ENCODE measurements around the gene SMARCC1. TPM values are rescaled to one million over a fixed set of nuclear protein-coding genes. Genes with fewer than 3 reads are reported as not detected.

The SMARCC1 gene
- polyA plus RNA-seq, 2 of the 4 experiments (the other 2 are of a cell fraction): 27.1 to 27.5 TPM

DNA sequence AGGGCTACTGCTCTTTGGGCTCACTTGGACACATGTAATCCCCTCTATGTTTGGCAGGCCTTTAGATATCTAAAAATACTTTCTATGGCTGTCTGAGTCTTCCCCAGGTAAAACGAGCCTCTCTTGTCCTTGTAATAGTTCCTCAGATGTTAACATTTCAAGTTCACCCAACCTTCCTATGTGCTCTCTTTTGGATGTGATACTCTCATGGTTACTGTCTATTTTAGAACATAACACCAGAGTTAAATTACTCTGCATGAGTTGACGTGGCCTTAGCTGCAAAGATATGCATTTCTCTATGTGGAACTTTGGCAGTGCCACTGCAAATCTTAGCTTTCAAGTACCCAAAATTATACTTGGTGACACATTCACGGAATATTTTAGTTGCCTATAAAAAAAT is 171.1 kb downstream of the SMARCC1 start:
- TF ChIP-seq, protein P1, sequence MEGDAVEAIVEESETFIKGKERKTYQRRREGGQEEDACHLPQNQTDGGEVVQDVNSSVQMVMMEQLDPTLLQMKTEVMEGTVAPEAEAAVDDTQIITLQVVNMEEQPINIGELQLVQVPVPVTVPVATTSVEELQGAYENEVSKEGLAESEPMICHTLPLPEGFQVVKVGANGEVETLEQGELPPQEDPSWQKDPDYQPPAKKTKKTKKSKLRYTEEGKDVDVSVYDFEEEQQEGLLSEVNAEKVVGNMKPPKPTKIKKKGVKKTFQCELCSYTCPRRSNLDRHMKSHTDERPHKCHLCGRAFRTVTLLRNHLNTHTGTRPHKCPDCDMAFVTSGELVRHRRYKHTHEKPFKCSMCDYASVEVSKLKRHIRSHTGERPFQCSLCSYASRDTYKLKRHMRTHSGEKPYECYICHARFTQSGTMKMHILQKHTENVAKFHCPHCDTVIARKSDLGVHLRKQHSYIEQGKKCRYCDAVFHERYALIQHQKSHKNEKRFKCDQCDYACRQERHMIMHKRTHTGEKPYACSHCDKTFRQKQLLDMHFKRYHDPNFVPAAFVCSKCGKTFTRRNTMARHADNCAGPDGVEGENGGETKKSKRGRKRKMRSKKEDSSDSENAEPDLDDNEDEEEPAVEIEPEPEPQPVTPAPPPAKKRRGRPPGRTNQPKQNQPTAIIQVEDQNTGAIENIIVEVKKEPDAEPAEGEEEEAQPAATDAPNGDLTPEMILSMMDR (IDR thresholded peaks at IDR 0.05): no peak
- TF ChIP-seq MAFK (IDR thresholded peaks at IDR 0.05; ENCODE audit: partially characterized antibody) (no peak), CEBPB (IDR thresholded peaks at IDR 0.05) (no peak), GATA3 (IDR thresholded peaks at IDR 0.05; ENCODE audit: borderline replicate concordance) (no peak), HOXA7 (CRISPR knock-in tag; IDR thresholded peaks at IDR 0.05) (no peak), NFE2L2 (conservative IDR thresholded peaks at IDR 0.05; ENCODE audit: low read length) (no peak), HDAC2 (IDR thresholded peaks at IDR 0.05) (no peak), RARB (CRISPR knock-in tag; IDR thresholded peaks at IDR 0.05) (no peak), MAZ (IDR thresholded peaks at IDR 0.05; ENCODE audit: borderline replicate concordance, low read depth, low read length) (no peak), TP53 (CRISPR knock-in tag; IDR thresholded peaks at IDR 0.05) (no peak), HOXB13 (CRISPR knock-in tag; IDR thresholded peaks at IDR 0.05; ENCODE audit: low read depth) (no peak), FOSB (CRISPR knock-in tag; IDR thresholded peaks at IDR 0.05) (no peak), RFX5 (IDR thresholded peaks at IDR 0.05) (no peak), ZSCAN20 (CRISPR knock-in tag; IDR thresholded peaks at IDR 0.05) (no peak), ZNF302 (CRISPR knock-in tag; IDR thresholded peaks at IDR 0.05) (no peak)
- TF ChIP-seq, protein P2, sequence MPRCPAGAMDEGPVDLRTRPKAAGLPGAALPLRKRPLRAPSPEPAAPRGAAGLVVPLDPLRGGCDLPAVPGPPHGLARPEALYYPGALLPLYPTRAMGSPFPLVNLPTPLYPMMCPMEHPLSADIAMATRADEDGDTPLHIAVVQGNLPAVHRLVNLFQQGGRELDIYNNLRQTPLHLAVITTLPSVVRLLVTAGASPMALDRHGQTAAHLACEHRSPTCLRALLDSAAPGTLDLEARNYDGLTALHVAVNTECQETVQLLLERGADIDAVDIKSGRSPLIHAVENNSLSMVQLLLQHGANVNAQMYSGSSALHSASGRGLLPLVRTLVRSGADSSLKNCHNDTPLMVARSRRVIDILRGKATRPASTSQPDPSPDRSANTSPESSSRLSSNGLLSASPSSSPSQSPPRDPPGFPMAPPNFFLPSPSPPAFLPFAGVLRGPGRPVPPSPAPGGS (IDR thresholded peaks at IDR 0.05): no peak
- DNase-seq (ENCODE audit: low read depth in 1 of 2, low spot score in 1 of 2): no peak
- WGBS (ENCODE audit: missing lambda C conversion rate): 88% methylated on average over 3 of the region's 3 CpGs
- Histone ChIP-seq H3K27ac (no peak overlapping the region), H3K9me3 (no peaks in the 10 kb centered on the region), H3K4me1 (peaks cover 11% of the 10 kb centered on the region; the same call in 1 of the 3 replicates), H3K4me3 (no peak overlapping the region), H3K4me2 (no peak overlapping the region)
- CTCF ChIA-PET: no interaction called here
- FAIRE-seq: no peak
- POLR2A ChIA-PET: no interaction called here
- no peak for ATAC-seq

DNA sequence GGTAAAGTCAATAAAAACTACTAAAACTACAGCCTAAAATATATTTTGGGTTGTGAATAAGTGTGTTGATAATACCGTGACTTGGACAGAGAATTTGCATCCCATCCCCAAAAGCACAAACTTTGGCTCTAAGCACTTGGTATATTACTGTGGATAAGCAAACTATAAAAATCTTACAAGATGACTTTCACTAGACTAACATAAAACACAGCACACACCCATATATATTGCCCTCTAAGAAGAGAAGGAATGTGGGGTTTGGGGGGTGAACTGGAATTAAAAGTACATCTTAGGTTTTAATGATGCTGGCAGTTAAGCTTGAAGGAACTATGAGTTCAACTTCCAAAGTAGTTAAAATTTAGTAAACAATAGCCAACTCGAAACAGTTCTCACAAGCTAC is 174.4 kb downstream of the SMARCC1 start:
- ATAC-seq (no peak), DNase-seq (ENCODE audit: low read depth in 1 of 2, low spot score in 1 of 2) (no peak), FAIRE-seq (no peak)
- CTCF ChIA-PET: interaction anchor here (1.3 kb wide), 1 partner anchor 43 kb away, joined by 3 read pairs; no protein-coding TSS in a partner anchor
- Histone ChIP-seq H3K4me3 (no peak overlapping the region), H3K4me2 (no peak overlapping the region), H3K4me1 (peaks cover 6% of the 10 kb centered on the region; the same call in 1 of the 3 replicates), H3K9me3 (no peaks in the 10 kb centered on the region), H3K27ac (no peak overlapping the region)
- TF ChIP-seq KDM5A (IDR thresholded peaks at IDR 0.05): no peak
- TF ChIP-seq, protein P2 (IDR thresholded peaks at IDR 0.05): no peak
- TF ChIP-seq CHD2 (IDR thresholded peaks at IDR 0.05; ENCODE audit: low read length, partially characterized antibody): no peak
- TF ChIP-seq CBX2 (IDR thresholded peaks at IDR 0.05; ENCODE audit: borderline replicate concordance, low read depth): no peak
- TF ChIP-seq, protein P3, sequence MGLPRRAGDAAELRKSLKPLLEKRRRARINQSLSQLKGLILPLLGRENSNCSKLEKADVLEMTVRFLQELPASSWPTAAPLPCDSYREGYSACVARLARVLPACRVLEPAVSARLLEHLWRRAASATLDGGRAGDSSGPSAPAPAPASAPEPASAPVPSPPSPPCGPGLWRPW (IDR thresholded peaks at IDR 0.05): no peak
- TF ChIP-seq NR3C1 (IDR thresholded peaks at IDR 0.05): no peak
- TF ChIP-seq ESRRA (IDR thresholded peaks at IDR 0.05; ENCODE audit: borderline replicate concordance, low read length): no peak
- 88% methylated on average over 2 of the region's 2 CpGs for WGBS (ENCODE audit: missing lambda C conversion rate)
- POLR2A ChIA-PET: no interaction called here

Data from A549 (cell line).